Sigmoid colon (tissue), 7 donors: ENCODE data around the gene SDR39U1. TPM values are rescaled to one million over a fixed set of nuclear protein-coding genes. Genes with fewer than 3 reads are reported as not detected.

Experiments used
- DNase-seq: peaks from one replicate; pipeline ENCODE4 v3.0.0-alpha.2; 2019
- H3K27ac ChIP-seq, 4 donors: fragments of 200-600 bp; sonication (generic); one replicate each; pipeline ENCODE4 v1.5.1; 2016 to 2019; ENCODE audit warnings: mild to moderate bottlenecking in 1 of 4
- H3K27me3 ChIP-seq, 3 donors: fragments of 200-600 bp; sonication (generic); one replicate each; pipeline ENCODE4 v1.5.1; 2019; ENCODE audit warnings: mild to moderate bottlenecking in 1 of 3
- H3K36me3 ChIP-seq, 4 donors: fragments of 200-600 bp; sonication (generic); one replicate each; pipeline ENCODE4 v1.5.1; 2016 to 2019
- H3K4me1 ChIP-seq, 4 donors: fragments of 200-600 bp; sonication (generic); one replicate each; pipeline ENCODE4 v1.5.1; 2017 to 2019
- H3K4me3 ChIP-seq, 4 donors: fragments of 200-600 bp; sonication (generic); one replicate each; pipeline ENCODE4 v1.5.1; 2017 to 2019; ENCODE audit warnings: mild to moderate bottlenecking in 2 of 4, moderate library complexity in 1 of 4
- H3K9me3 ChIP-seq, 4 donors: fragments of 200-600 bp in 3 of 4; sonication (generic) in 3 of 4; one replicate each; pipeline versions ENCODE4 v1.5.1 to v1.6.1; 2013 to 2019
- EP300 ChIP-seq, 4 donors: sonication (generic); formaldehyde crosslinking; IDR thresholded peaks; one replicate each; pipeline ENCODE4 v1.6.1; 2017; ENCODE audit warnings: antibody characterized with exemption in 4 of 4
- POLR2A ChIP-seq, 2 donors: fragments of 450-650 bp; IDR thresholded peaks; one replicate each; pipeline ENCODE4 v1.6.1; 2016; ENCODE audit warnings: antibody characterized with exemption in 2 of 2, mild to moderate bottlenecking in 2 of 2, moderate library complexity in 2 of 2
- POLR2AphosphoS5 ChIP-seq, 4 donors: sonication (generic); formaldehyde crosslinking; IDR thresholded peaks; one replicate each; pipeline ENCODE4 v1.6.1; 2017; ENCODE audit warnings: antibody characterized with exemption in 4 of 4
- WGBS, 2 donors: extraction: QIAGEN DNeasy Blood & Tissue Kit; methylation state at CpG; one replicate each; pipeline ENCODE4 v1.1.7; 2013; 5-methylcytosine and 5-hydroxymethylcytosine counted together
- intact Hi-C: fragments of 100-400 bp; cut with DNase I; formaldehyde crosslinking; loops from one replicate; pipeline ENCODE4 v1.15.1; 2023
- polyA plus RNA-seq, 3 donors: library from polyadenylated mRNA; stranded (reverse); fragments of 200-250 nt; gene quantifications; one replicate each; pipeline ENCODE4 v1.2.3, GENCODE V29; 2013
- total RNA-seq, 4 donors: library from RNA; depleted of rRNA; stranded (reverse); fragments of >200 nt; gene quantifications; one replicate each; pipeline ENCODE4 v1.1.0, GENCODE V29; 2016
- TF ChIP-seq, protein P1 (sequence below), 4 experiments: fragments of 450-650 bp in 3 of 4; fragments of 200-600 bp in 1 of 4; IDR thresholded peaks; one replicate each; pipeline ENCODE4 v1.5.1; 2016 to 2019; ENCODE audit warnings: antibody characterized with exemption in 4 of 4, mild to moderate bottlenecking in 3 of 4, moderate library complexity in 2 of 4
- donor health status: healthy with polysubstance abuse.
- donor health status: Bipolar disorder and iron deficiency.
- donor health status: healthy.

The SDR39U1 gene
- total and polyA plus RNA-seq, 7 donors = 30.3 to 57.3 (median 35.4) TPM

DNA sequence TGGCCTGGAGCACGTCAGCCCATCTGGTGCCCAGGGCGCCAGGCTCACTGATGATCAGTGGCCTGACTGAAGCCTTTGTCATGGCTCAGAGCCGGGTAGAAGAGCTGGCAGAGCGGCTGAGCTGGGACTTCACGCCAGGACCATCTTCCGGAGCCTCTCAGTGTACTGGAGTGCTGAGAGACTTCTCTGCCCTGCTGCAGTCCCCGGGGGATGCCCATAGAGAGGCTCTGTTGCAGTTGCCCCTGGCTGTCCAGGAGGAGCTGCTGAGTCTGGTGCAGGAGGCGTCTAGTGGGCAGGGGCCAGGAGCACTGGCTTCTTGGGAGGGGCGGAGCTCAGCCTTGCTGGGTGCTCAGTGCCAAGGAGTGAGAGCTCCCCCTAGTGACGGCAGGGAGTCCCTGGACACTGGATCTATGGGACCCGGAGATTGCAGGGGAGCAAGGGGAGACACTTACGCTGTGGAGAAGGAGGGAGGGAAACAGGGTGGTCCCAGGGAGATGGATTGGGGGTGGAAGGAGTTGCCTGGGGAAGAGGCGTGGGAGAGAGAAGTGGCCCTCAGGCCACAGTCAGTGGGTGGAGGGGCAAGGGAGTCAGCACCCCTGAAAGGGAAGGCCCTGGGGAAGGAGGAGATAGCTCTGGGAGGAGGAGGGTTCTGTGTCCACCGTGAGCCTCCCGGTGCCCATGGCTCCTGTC lies 10.9 kb downstream of the SDR39U1 start:
- TF ChIP-seq EP300 (IDR thresholded peaks at IDR 0.05) = no peak
- TF ChIP-seq, protein P1, sequence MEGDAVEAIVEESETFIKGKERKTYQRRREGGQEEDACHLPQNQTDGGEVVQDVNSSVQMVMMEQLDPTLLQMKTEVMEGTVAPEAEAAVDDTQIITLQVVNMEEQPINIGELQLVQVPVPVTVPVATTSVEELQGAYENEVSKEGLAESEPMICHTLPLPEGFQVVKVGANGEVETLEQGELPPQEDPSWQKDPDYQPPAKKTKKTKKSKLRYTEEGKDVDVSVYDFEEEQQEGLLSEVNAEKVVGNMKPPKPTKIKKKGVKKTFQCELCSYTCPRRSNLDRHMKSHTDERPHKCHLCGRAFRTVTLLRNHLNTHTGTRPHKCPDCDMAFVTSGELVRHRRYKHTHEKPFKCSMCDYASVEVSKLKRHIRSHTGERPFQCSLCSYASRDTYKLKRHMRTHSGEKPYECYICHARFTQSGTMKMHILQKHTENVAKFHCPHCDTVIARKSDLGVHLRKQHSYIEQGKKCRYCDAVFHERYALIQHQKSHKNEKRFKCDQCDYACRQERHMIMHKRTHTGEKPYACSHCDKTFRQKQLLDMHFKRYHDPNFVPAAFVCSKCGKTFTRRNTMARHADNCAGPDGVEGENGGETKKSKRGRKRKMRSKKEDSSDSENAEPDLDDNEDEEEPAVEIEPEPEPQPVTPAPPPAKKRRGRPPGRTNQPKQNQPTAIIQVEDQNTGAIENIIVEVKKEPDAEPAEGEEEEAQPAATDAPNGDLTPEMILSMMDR (IDR thresholded peaks at IDR 0.05) = peak; percentile 79 to 92 (median 84)
- TF ChIP-seq POLR2AphosphoS5 (IDR thresholded peaks at IDR 0.05) = peak in 3 of 4 donors; percentile 27 to 52 (median 49)
- intact Hi-C loops = loop anchor here (1.0 to 10.0 kb wide), 5 partner anchors 33 to 1587 kb away; partner anchors contain the start of genes EMC9, NYNRIN, PSME2 and RNF31
- H3K9me3 ChIP-seq = no peaks in the 10 kb centered on the region
- WGBS, 2 donors = 34 to 43% methylated on average over 15 of the region's 15 CpGs
- H3K36me3 ChIP-seq = peaks cover 0 to 45% (median 20%) of the 10 kb centered on the region in 4 donors
- DNase-seq = peak; percentile 95
- no peaks in the 10 kb centered on the region for H3K27me3 ChIP-seq
- peak overlapping the region; percentile 94 to 96 (median 95) for H3K27ac ChIP-seq
- H3K4me3 ChIP-seq = peak overlapping the region; percentile 73 to 87 (median 76)
- H3K4me1 ChIP-seq = peaks cover 0 to 46% (median 41%) of the 10 kb centered on the region in 4 donors

DNA sequence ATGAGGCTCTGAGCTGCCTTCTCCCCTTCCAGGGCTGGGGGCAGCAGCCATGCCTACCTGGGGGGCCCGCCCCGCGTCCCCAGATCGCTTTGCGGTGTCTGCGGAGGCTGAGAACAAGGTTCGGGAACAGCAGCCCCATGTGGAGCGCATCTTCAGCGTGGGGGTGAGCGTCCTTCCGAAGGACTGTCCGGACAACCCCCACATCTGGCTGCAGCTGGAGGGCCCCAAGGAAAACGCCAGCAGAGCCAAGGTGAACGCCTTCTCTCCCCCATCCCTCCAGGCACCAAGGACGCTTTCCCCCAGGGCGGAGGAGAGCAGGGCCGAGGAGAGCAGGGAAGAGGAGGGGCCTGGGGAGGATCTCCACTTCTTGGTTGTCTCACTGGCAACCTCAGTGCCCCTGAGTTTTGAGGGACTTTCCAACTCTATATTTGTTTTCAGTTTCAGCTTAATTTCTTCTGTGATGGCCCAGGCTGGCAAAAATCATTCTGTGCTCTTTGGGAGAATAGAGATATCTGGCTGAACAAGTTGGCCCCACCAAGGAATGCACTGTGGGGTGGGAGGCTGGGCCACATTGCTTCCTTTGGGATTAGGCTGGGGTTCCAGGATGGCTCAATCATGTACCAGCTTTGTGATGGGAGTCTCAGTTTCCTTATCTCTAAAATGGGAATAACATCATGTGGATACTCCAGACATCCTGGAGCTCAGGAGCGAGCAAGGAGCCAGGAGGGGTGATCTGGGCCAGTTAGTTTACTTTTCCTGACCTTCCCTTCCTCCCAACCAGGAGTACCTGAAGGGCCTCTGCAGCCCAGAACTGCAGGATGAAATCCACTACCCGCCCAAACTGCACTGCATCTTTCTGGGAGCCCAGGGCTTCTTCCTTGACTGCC lies 11.7 kb downstream of the SDR39U1 start:
- 12 to 18% methylated on average over 19 of the region's 19 CpGs for WGBS, 2 donors
- DNase-seq = no peak

DNA sequence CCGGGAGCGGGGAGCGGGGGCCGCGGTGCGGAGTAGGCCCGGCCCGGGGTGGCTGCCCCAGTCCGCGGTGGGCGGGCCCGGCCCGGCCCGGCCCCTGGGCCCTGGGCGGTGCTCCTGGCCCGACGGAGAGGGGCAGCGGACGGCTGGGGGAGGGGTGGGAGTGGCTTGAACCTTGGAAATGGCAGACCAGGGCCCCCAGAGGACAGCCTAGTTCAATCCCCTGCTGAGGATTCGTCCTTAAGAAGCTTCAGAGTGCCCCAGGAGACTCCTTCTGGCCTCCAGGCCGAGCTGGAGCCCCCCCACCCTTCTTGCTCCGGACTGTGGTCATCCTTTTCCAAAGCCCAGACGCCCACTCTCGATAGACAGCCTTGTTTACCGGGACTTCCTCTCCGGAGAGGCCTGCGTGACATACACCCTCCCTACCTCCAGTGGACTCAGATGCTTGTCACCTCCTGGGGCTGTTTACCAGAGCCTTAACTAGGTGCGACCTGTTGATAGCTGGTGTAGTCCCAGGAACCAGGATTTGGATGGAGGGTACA lies 12.4 kb downstream of the SDR39U1 start:
- 0 to 1% methylated on average over 28 of the region's 28 CpGs for WGBS, 2 donors

More for the DNA sequence above, 11.7 kb downstream of the SDR39U1 start:
- peak overlapping the region; percentile 73 to 87 (median 76) for H3K4me3 ChIP-seq
- peaks cover 0 to 40% (median 34%) of the 10 kb centered on the region in 4 donors for H3K4me1 ChIP-seq
- intact Hi-C loops = loop anchor here (1.0 to 10.0 kb wide), 4 partner anchors 32 to 1586 kb away; partner anchors contain the start of genes EMC9, NYNRIN, PSME2 and RNF31
- H3K9me3 ChIP-seq = no peaks in the 10 kb centered on the region
- peak overlapping the region; percentile 94 to 96 (median 95) for H3K27ac ChIP-seq
- peak in 2 of 4 donors; percentile 13 to 17 for TF ChIP-seq POLR2AphosphoS5 (IDR thresholded peaks at IDR 0.05)
- TF ChIP-seq EP300 (IDR thresholded peaks at IDR 0.05) = no peak
- TF ChIP-seq, protein P1 (IDR thresholded peaks at IDR 0.05) = no peak
- no peak for TF ChIP-seq POLR2A (IDR thresholded peaks at IDR 0.05)
- H3K27me3 ChIP-seq = no peaks in the 10 kb centered on the region
- H3K36me3 ChIP-seq = peaks cover 0 to 39% (median 14%) of the 10 kb centered on the region in 4 donors

More for the DNA sequence above, 12.4 kb downstream of the SDR39U1 start:
- no peak for TF ChIP-seq POLR2A (IDR thresholded peaks at IDR 0.05)
- TF ChIP-seq, protein P1 (IDR thresholded peaks at IDR 0.05) = no peak
- no peak for TF ChIP-seq EP300 (IDR thresholded peaks at IDR 0.05)
- peak in 2 of 4 donors; percentile 1 to 3 for TF ChIP-seq POLR2AphosphoS5 (IDR thresholded peaks at IDR 0.05)
- DNase-seq = peak; percentile 89
- intact Hi-C loops = loop anchor here (2.0 to 10.0 kb wide), 3 partner anchors 31 to 1585 kb away; partner anchors contain the start of genes EMC9, NYNRIN, PSME2 and RNF31
- Histone ChIP-seq H3K27ac (peak overlapping the region; percentile 94 to 96 (median 95)), H3K9me3 (no peaks in the 10 kb centered on the region), H3K27me3 (no peaks in the 10 kb centered on the region), H3K4me1 (peaks cover 0 to 40% (median 33%) of the 10 kb centered on the region in 4 donors), H3K36me3 (peaks cover 0 to 32% (median 13%) of the 10 kb centered on the region in 4 donors), H3K4me3 (peak overlapping the region; percentile 73 to 87 (median 76))
